OCI-LY3 (cell line): ENCODE data around the gene LDLRAD4.
"Not testable (repeated sequence)": the region's sequence is repeated elsewhere in the genome, so short reads cannot be mapped to it uniquely, and the experiment has no call there.

Experiments used
- CTCF ChIP-seq: fragments of 200-600, 300-600 bp; sonication (generic); IDR thresholded peaks from 2 replicates; pipeline ENCODE4 v1.5.1; 2014; ENCODE audit warnings: antibody characterized with exemption, low read length, low read depth
- EZH2phosphoT487 ChIP-seq: fragments of 200-600 bp; shearing (Covaris generic); IDR thresholded peaks from 2 replicates; pipeline ENCODE4 v1.6.1; 2018; ENCODE audit warnings: antibody characterized with exemption, mixed run types, low read depth

- not testable (repeated sequence) for TF ChIP-seq CTCF, EZH2phosphoT487
Measured at GRCh38 chr18:13489303-13489702, 270.7 kb downstream of the LDLRAD4 start.
